ENCODE measurements around the gene PSMB9. TPM values are rescaled to one million over a fixed set of nuclear protein-coding genes. Genes with fewer than 3 reads are reported as not detected.

Gene PSMB9
- total and polyA plus RNA-seq, 2 experiments from 2014 or later, result 2.8 to 5.5 TPM

GRCh38 chr6:32905078-32905477 lies 51.1 kb downstream of the PSMB9 start:
- Histone ChIP-seq H3K27me3 (ENCODE audit: insufficient read depth) (no peaks in the 10 kb centered on the region), H3K4me3 (no peak overlapping the region), H3K79me2 (replicated peaks; ENCODE audit: insufficient read depth) (no peaks in the 10 kb centered on the region), H2AFZ (no peak overlapping the region), H3F3A (replicated peaks; ENCODE audit: low read depth) (no peaks in the 10 kb centered on the region), H3K9me2 (ENCODE audit: insufficient read depth) (no peaks in the 10 kb centered on the region), H3K36me3 (ENCODE audit: insufficient read depth) (no peaks in the 10 kb centered on the region), H4K20me1 (replicated peaks; ENCODE audit: insufficient read depth) (no peaks in the 10 kb centered on the region), H3K4me2 (no peak overlapping the region), H3K27ac (ENCODE audit: low read depth) (no peak overlapping the region), H3K4me1 (ENCODE audit: insufficient read depth) (no peaks in the 10 kb centered on the region)
- Mint-ChIP-seq H3K27me3 (ENCODE audit: insufficient read depth, low read depth, poor library complexity) (no peaks in the 10 kb centered on the region), H3K27ac (no peak overlapping the region), H3K4me1 (no peaks in the 10 kb centered on the region), H3K4me3 (no peak overlapping the region), H3K9me3 (no peaks in the 10 kb centered on the region), H3K36me3 (ENCODE audit: low read depth) (no peaks in the 10 kb centered on the region)
- TF ChIP-seq EZH2phosphoT487 (IDR thresholded peaks at IDR 0.05; ENCODE audit: unreplicated experiment) (no peak), ZNF462 (CRISPR knock-in tag; IDR thresholded peaks at IDR 0.05) (no peak), NANOG (IDR thresholded peaks at IDR 0.05; ENCODE audit: borderline replicate concordance) (no peak), REST (IDR thresholded peaks at IDR 0.05; ENCODE audit: unreplicated experiment) (no peak), CREB1 (CRISPR knock-in tag; IDR thresholded peaks at IDR 0.05; ENCODE audit: low read depth) (no peak), EZH2 (IDR thresholded peaks at IDR 0.05; ENCODE audit: low read depth, unreplicated experiment) (no peak), STAT1 (IDR thresholded peaks at IDR 0.05; ENCODE audit: unreplicated experiment) (no peak), CTCF (conservative IDR thresholded peaks at IDR 0.05; ENCODE audit: low read depth in 2 of 2) (no peak)
- DNase-seq (ENCODE audit: low spot score), result no peak
- no peak for ATAC-seq
